K562 (cell line): Measurements from ENCODE around the gene TAX1BP1.

Source experiments
- CTCF ChIP-seq, 3 experiments: IDR thresholded peaks in 2 of 3; conservative IDR thresholded peaks in 1 of 3; 2 replicates each; pipeline ENCODE4 v1.5.1; 2011 to 2012; ENCODE audit warnings: low read length in 3 of 3, mild to moderate bottlenecking in 3 of 3, control low read depth in 2 of 3, improper control_type of control experiment in 1 of 3, inconsistent platforms in 1 of 3, low read depth in 1 of 3, mixed read lengths in 1 of 3, moderate library complexity in 1 of 3; ENCODE audit not compliant: insufficient read depth in 2 of 3
- EGR1 ChIP-seq: fragments of 450-650 bp; conservative IDR thresholded peaks from 2 replicates; pipeline ENCODE4 v1.6.1; 2017; ENCODE audit warnings: mild to moderate bottlenecking
- GTF2F1 ChIP-seq: IDR thresholded peaks from 2 replicates; pipeline ENCODE4 v1.6.1; 2011; ENCODE audit warnings: low read depth, low read length, improper control_type of control experiment
- JUND ChIP-seq, 2 experiments: IDR thresholded peaks; 2 replicates in 1 of 2; 3 replicates in 1 of 2; pipeline ENCODE4 v1.6.1; 2011; ENCODE audit warnings: borderline replicate concordance in 2 of 2, low read depth in 2 of 2, low read length in 2 of 2, improper control_type of control experiment in 1 of 2, missing biosample characterization in 1 of 2, missing genetic modification characterization in 1 of 2, missing genetic modification reagents in 1 of 2

- TF ChIP-seq JUND (IDR thresholded peaks at IDR 0.05; ENCODE audit: borderline replicate concordance, low read depth, low read length) (no peak), JUND (tag; IDR thresholded peaks at IDR 0.05; ENCODE audit: borderline replicate concordance, low read depth, low read length) (no peak), CTCF (IDR thresholded peaks at IDR 0.05 in 2 of 3, conservative IDR thresholded peaks at IDR 0.05 in 1 of 3; ENCODE audit: insufficient read depth in 2 of 3, low read depth in 1 of 3, low read length in 3 of 3) (peak; percentile 16 to 27 (median 19); a peak in 2 of 6 replicates), EGR1 (no peak), GTF2F1 (no peak)
Observed at GRCh38 chr7:27842094-27842692, 102.2 kb downstream of the TAX1BP1 start.
